Naive thymus-derived CD8-positive, alpha-beta T cell (primary cell): Measurements from ENCODE around the gene SBNO2. TPM values are rescaled to one million over a fixed set of nuclear protein-coding genes. Genes with fewer than 3 reads are reported as not detected.
"Not testable (repeated sequence)": the region's sequence is repeated elsewhere in the genome, so short reads cannot be mapped to it uniquely, and the experiment has no call there.

ENCODE experiments used
- ATAC-seq, 2 donors: fragments of 150-1000 bp; cut with Tn5 transposase in 1 of 2; sonication (Bioruptor Pico), chemical (Tn5 transposase) in 1 of 2; 1 replicate in 1 of 2; 2 replicates in 1 of 2; pipeline ENCODE4 v1.10.0; 2021; ENCODE audit warnings: mild to moderate bottlenecking in 2 of 2, moderate library complexity in 2 of 2
- POLR2A ChIA-PET: fragments of 350-600 bp; sonication (Branson Sonifier 250); formaldehyde crosslinking; loops from one replicate; lab custom pipeline; 2021; ENCODE audit warnings: antibody characterized with exemption; lab: Charles Lee
- DNase-seq, 10 donors: peaks; one replicate each; pipeline versions ENCODE4 v3.0.0 to v3.0.0-alpha.2; 2020 to 2022
- H3K27ac Mint-ChIP-seq, 10 donors: one replicate each; pipeline ENCODE4 v1.8.0; 2020 to 2022; ENCODE audit warnings: mild to moderate bottlenecking in 10 of 10, mixed read lengths in 10 of 10, moderate library complexity in 4 of 10, inconsistent platforms in 1 of 10
- H3K27me3 Mint-ChIP-seq, 5 donors: one replicate each; pipeline ENCODE4 v1.8.0; 2021 to 2022; ENCODE audit warnings: mixed read lengths in 5 of 5
- H3K36me3 Mint-ChIP-seq, 3 donors: one replicate each; pipeline ENCODE4 v1.8.0; 2020 to 2022; ENCODE audit warnings: mixed read lengths in 3 of 3, mild to moderate bottlenecking in 2 of 3, inconsistent platforms in 1 of 3
- H3K4me1 Mint-ChIP-seq, 4 donors: one replicate each; pipeline ENCODE4 v1.8.0; 2021 to 2022; ENCODE audit warnings: mixed read lengths in 4 of 4
- H3K4me3 Mint-ChIP-seq, 10 donors: one replicate each; pipeline ENCODE4 v1.8.0; 2020 to 2022; ENCODE audit warnings: mild to moderate bottlenecking in 10 of 10, mixed read lengths in 10 of 10, moderate library complexity in 6 of 10, inconsistent platforms in 1 of 10
- H3K9me3 Mint-ChIP-seq, 9 donors: one replicate each; pipeline ENCODE4 v1.8.0; 2020 to 2022; ENCODE audit warnings: mixed read lengths in 9 of 9, mild to moderate bottlenecking in 3 of 9, inconsistent platforms in 1 of 9, moderate library complexity in 1 of 9
- polyA plus RNA-seq, 3 donors: library from polyadenylated mRNA; unstranded; fragments of 300-500 nt; fragmentation: Illumina TruSeq; gene quantifications; one replicate each; pipeline ENCODE4 v1.2.3, GENCODE V29; 2021
- total RNA-seq, 8 experiments: library from RNA in 2 of 8; stranded (reverse) in 2 of 8; gene quantifications; one replicate each; pipeline ENCODE4 v1.2.3 and lab custom pipeline; 2021 to 2026

The SBNO2 gene
- total and polyA plus RNA-seq, 5 experiments from 2014 or later = 0.68 to 82.4 (median 2.3) TPM

DNA sequence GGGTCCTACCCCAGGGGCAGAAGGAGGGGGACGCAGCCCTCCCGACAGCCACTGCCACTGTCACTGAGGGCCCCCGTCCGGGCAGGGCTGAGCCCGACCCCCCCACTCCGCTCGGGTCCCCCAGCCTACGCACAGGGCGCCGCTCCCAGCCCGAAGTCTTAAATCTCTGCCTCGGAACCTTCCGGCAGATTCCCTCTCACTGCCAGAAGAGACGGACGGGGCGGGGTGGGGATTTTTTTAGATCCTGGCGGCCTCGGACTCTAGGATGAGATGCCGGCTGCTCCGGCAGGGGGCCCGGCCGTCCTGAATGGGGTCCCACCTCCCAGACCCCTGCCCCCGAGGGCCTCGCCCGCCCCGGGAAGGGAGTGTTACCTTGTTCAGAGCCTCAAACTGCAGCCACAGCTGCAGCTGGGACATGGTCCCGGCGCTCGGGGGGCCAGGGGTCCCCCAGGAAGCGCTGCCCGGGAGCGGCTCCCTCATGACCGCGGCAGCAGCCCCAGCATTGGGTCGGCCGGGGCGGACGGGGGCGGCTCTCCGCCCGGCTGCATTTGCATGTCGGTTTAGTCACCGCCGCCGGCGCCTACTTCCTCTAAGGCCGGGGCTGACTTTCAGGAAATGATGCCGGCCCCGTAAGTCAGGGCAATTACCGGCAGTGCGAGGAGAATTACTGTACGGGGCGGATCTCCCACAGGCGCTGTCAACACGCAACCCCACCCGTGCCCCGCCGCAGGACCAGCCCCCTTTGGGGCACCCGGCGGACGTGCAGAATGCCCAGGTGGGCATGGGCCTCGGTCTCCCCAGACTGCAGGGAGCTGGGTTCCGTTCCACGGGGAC lies 42.1 kb downstream of the SBNO2 start:
- Mint-ChIP-seq H3K4me1 (peaks cover 13 to 51% (median 39%) of the 10 kb centered on the region in 4 donors), H3K9me3 (no peaks in the 10 kb centered on the region), H3K27me3 (no peaks in the 10 kb centered on the region), H3K36me3 (peaks cover 0 to 5% (median 0%) of the 10 kb centered on the region in 3 donors), H3K27ac (peak overlapping the region; percentile 80 to 95 (median 92)), H3K4me3 (peak overlapping the region; percentile 75 to 86 (median 83))
- POLR2A ChIA-PET = interaction anchor here (0.6 to 1.9 kb wide), 13 partner anchors 14 to 137 kb away, joined by 3 to 9 read pairs (median 4); partner anchors contain the start of genes ARHGAP45, CIRBP, GPX4 and SBNO2
- peak; percentile 78 to 81 for ATAC-seq
- DNase-seq = peak; percentile 63 to 91 (median 79)

DNA sequence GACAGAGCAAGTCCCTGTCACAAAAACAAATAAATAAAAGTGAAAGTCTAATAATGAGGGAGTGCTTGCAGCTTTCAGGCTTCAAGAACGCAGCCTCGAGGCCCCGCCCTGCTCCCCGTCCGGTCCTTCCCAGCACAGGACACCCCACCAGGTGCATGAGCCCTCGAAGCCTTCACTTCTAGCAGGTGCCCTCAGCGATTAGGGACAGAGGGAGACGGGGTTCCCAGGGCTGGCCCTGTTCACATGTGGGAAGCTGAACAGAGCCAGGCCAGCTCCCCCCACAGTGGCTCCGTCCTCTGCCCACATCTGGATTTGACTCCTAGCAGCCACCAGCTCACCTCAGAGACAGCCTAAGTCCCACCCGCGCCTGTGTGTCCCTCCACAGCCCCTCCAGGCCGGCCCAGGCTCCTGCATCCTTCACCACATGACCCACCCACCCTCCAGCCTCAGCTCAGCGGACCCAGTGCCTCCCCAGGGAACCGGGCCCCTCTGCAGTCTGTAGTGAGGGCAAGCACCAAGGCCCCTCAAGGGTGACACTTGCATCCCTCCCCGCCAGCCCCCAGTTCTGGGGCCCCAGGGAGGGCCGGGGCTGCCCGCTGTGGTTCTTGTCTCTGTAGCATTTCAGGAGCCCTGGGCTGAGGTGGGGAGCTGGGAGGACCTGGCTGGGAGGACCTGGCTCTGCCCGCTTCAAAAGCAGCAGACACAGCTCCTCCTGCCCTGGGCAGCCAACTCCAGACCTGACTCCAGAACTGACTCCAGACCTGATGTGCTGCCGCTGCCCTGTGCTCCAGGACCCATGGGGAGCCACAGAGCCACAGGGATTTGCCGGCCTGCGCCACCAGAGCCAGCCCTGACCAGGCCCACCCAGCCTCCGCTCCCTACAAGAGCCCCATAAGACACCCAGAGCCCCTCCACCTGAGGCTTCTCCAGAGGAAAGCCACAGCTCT lies 43.0 kb downstream of the SBNO2 start:
- POLR2A ChIA-PET = interaction anchor here (0.5 to 1.9 kb wide), 17 partner anchors 13 to 138 kb away, joined by 3 to 9 read pairs (median 4); partner anchors contain the start of genes ARHGAP45, CIRBP, GPX4 and SBNO2

DNA sequence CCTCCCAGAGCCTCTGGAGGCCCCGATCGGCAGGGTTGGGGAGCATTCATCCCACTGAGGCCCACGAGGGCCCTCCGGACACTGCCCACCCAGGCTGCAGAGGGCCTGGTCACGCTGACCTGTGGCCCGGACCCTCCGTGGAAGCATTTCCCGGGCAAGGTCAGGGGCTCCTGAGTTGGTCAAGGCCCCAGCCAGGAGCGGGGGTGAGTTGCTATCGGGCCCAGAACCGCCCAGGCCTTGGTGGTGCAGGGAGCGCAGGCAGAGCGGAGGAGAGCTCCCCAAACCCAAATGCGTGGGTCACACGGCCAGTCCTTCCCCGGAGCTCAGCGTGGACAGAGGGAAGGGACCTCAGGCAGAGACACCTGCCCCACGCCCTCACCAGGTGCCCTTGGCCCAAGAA lies 44.5 kb downstream of the SBNO2 start:
- Mint-ChIP-seq H3K27me3 (no peaks in the 10 kb centered on the region), H3K9me3 (no peaks in the 10 kb centered on the region)

More for the DNA sequence above, 43.0 kb downstream of the SBNO2 start:
- DNase-seq (peak in 3 of 10 donors; percentile 24 to 37 (median 34)), ATAC-seq (no peak)
- peaks cover 0 to 9% (median 0%) of the 10 kb centered on the region in 3 donors for H3K36me3 Mint-ChIP-seq
- no peaks in the 10 kb centered on the region for H3K9me3 Mint-ChIP-seq
- peak overlapping the region; percentile 80 to 95 (median 92) for H3K27ac Mint-ChIP-seq
- H3K27me3 Mint-ChIP-seq = no peaks in the 10 kb centered on the region
- peak overlapping the region; percentile 75 to 86 (median 83) for H3K4me3 Mint-ChIP-seq
- peaks cover 8 to 47% (median 33%) of the 10 kb centered on the region in 4 donors for H3K4me1 Mint-ChIP-seq

DNA sequence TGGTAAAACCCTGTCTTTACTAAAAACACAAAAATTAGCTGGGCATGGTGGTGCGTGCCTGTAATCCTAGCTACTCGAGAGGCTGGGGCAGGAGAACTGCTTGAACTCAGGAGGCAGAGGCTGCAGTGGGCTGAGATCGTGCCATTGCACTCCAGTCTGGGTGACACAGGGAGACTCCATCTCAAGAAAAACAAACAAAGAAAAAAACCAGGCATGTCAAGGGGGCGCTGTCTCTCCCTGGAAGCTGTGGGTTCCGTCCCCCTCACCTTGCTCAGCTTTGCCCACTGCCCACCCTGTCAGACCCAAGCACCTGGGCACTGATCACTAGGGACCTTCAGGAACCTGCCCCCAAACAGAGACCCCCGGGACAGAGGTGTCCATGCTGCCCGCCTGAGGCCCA lies 45.0 kb downstream of the SBNO2 start:
- POLR2A ChIA-PET = interaction anchor here (0.6 to 1.6 kb wide), 3 partner anchors 24 to 312 kb away, joined by 3 to 4 read pairs (median 3); no protein-coding TSS in a partner anchor
- Mint-ChIP-seq H3K27ac (peak overlapping the region in 6 of 10 donors; percentile 27 to 74 (median 49)), H3K4me3 (peak overlapping the region in 2 of 10 donors; percentile 33 to 56), H3K36me3 (peaks cover 0 to 22% (median 3%) of the 10 kb centered on the region in 3 donors), H3K4me1 (peaks cover 6 to 39% (median 28%) of the 10 kb centered on the region in 4 donors)
- H3K9me3 Mint-ChIP-seq, H3K27me3 Mint-ChIP-seq, ATAC-seq, DNase-seq: not testable (repeated sequence)

More for the DNA sequence above, 44.5 kb downstream of the SBNO2 start:
- Mint-ChIP-seq H3K36me3 (peaks cover 0 to 20% (median 3%) of the 10 kb centered on the region in 3 donors), H3K4me3 (peak overlapping the region in 8 of 10 donors; percentile 36 to 86 (median 82)), H3K27ac (peak overlapping the region in 3 of 10 donors; percentile 74 to 94 (median 93)), H3K4me1 (peaks cover 6 to 44% (median 30%) of the 10 kb centered on the region in 4 donors)
- POLR2A ChIA-PET = no interaction called here
- no peak for ATAC-seq
- no peak for DNase-seq

DNA sequence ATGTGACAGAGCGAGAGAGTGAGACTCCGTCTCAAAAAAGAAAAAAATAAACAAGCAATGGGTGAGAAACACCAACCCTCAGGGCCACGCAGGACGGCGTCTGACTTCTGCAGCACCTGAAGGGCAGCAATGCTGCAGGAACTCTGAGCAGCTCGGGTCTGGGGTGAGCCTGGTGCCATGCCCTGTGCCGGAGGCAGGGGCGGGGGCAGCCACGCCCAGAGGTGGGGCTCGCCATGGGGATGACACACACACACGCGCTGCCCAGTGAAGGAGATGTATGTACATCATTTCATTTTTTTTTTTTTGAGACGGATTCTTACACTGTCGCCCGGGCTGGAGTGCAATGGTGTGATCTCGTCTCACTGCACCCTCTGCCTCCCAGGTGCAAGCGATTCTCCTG lies 46.0 kb downstream of the SBNO2 start:
- ATAC-seq (no peak), DNase-seq (no peak)
- H3K4me1 Mint-ChIP-seq = peaks cover 4 to 34% (median 21%) of the 10 kb centered on the region in 4 donors
- H3K27ac Mint-ChIP-seq = peak overlapping the region in 2 of 10 donors; percentile 24 to 84
- H3K36me3 Mint-ChIP-seq = peaks cover 0 to 22% (median 3%) of the 10 kb centered on the region in 3 donors
- peak overlapping the region in 2 of 10 donors; percentile 19 to 36 for H3K4me3 Mint-ChIP-seq
- POLR2A ChIA-PET = interaction anchor here (0.5 to 1.6 kb wide), 2 partner anchors 23 to 119 kb away, joined by 3 read pairs; no protein-coding TSS in a partner anchor
- H3K9me3 Mint-ChIP-seq = no peaks in the 10 kb centered on the region
- no peaks in the 10 kb centered on the region for H3K27me3 Mint-ChIP-seq

DNA sequence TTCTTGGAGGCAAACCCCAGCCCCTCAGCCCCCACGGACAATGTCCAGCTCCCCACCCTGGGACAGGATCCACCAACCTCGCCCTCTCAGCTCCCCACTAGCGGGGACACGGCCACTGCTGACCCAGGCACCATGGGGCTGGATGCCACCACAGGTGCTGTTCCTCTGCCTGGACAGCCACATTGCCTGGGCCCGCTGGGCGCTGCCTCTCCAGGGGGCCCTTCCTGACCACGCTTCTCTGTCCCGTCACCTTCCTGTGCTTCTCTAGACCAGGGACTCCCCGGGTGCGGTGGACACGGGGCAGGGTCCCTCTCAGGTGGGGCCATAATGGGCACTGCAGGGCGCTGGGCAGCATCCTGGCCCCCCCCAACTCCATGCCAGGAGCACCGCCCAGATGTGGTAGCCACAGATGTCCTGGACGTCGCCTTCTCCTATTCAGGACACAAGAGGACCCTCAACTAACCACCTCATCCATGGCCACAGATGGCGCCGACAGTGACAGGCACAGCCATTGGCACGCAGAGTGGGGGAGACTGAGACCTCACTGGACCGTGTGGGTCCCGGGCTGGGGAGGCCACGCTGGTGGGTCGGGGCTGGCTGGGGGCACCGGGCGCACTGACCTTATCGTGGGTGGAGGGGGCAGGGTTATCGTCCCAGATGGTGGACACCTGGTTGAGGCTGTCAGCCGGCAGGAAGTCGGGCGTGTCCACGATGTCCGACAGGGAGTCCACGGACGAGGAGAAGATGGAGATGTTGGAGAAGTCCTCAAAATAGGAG lies 46.9 kb downstream of the SBNO2 start:
- Mint-ChIP-seq H3K9me3 (no peaks in the 10 kb centered on the region), H3K4me3 (peak overlapping the region in 2 of 10 donors; percentile 34 to 36), H3K36me3 (peaks cover 0 to 25% (median 3%) of the 10 kb centered on the region in 3 donors), H3K27me3 (no peaks in the 10 kb centered on the region), H3K4me1 (peaks cover 4 to 30% (median 19%) of the 10 kb centered on the region in 4 donors), H3K27ac (no peak overlapping the region)
- DNase-seq (no peak), ATAC-seq (no peak)
- POLR2A ChIA-PET = interaction anchor here (0.8 to 1.6 kb wide), 2 partner anchors 14 to 22 kb away, joined by 3 read pairs; no protein-coding TSS in a partner anchor

DNA sequence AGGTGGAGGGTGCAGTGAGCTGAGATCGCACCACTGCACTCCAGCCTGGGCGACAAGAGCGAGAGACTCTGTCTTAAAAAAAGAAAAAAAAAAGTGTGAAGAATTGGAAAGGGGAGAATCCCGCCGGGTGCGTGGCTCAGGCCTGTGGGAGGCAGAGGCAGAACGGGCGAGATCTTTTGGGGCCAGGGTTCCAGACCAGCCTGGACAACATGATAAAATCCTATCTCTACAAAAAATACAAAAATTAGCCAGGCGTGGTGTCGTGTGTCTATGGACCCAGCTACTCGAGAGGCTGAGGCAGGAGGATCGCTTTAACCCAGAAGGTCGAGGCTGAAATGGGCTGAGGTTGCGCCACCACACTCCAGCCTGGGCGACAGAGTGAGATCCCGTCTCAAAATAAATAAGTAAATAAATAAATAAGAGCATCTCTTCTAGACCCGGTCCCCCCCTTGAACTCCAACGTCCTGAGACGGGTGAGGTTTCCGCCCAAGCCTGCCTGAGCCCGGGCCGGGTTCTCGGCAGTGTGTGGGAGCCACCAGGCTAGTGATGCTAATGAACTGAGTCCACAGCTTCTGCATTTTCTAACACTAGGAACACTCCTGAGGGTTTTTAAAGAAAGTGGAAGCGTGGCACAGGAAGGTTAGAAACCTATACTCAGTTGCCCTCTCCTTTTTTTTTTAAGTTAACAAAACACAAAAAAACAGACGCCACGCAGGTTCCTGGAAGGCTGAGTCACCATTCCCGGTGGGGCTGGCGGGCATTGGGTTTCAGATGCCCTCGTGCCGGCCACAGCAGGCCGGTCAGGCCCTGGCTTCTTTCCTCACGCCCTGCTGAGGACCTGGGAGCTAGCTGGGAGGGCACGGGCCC lies 48.2 kb downstream of the SBNO2 start:
- Mint-ChIP-seq H3K27me3 (no peaks in the 10 kb centered on the region), H3K4me3 (no peak overlapping the region), H3K9me3 (no peaks in the 10 kb centered on the region), H3K4me1 (peaks cover 2 to 27% (median 16%) of the 10 kb centered on the region in 4 donors), H3K27ac (peak overlapping the region in 3 of 10 donors; percentile 29 to 47 (median 38)), H3K36me3 (peaks cover 0 to 34% (median 3%) of the 10 kb centered on the region in 3 donors)
- POLR2A ChIA-PET = interaction anchor here (0.6 to 0.9 kb wide), 4 partner anchors 9 to 32 kb away, joined by 3 read pairs; no protein-coding TSS in a partner anchor
- DNase-seq (no peak), ATAC-seq (no peak)

DNA sequence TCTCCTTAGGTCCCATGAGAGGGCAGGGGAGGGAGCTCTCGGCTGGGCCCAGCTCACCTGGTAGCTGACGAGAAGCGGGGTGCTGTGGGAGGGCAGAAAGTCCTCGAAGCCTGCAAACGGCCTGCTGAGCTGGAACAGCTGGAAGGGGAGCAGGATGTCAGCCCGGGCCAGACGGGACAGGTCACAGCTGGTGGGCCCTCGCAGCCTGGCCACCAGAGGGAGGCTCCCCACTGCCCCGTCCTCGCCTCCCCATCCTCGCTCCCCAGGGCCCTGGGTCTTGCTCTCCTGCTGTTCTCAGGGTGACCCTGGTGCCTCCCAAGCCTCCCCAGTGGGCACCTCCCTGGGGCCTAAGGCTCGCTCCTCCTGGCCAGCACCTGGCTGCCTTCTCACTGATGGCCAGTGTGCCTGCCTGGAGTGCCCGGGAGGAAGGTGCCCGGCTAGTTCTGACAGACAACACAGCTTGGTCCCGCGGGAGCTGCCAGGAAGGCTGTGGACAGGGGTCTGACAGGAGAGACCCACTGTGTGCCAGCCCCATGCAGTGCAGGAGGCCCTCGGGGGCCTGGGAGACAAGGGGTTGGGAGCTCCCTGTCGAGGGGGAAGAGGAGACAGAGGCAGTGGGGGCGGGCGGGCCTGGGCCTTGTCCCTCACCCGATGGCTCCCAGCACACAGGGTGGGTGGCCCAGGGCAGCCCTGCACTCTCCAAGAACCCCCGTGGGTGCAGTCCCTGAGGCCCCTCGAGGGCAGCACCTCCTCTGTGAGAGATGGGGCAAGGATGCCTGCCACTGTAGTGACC lies 50.0 kb downstream of the SBNO2 start:
- POLR2A ChIA-PET = interaction anchor here (0.5 to 1.6 kb wide), 4 partner anchors 13 to 145 kb away, joined by 3 to 7 read pairs (median 3); partner anchors contain the start of genes CIRBP and GPX4
- H3K27ac Mint-ChIP-seq = no peak overlapping the region
- peaks cover 0 to 44% (median 3%) of the 10 kb centered on the region in 3 donors for H3K36me3 Mint-ChIP-seq
- no peaks in the 10 kb centered on the region for H3K9me3 Mint-ChIP-seq
- H3K4me1 Mint-ChIP-seq = peaks cover 0 to 11% (median 3%) of the 10 kb centered on the region in 4 donors
- H3K4me3 Mint-ChIP-seq = no peak overlapping the region
- DNase-seq (no peak), ATAC-seq (no peak)
- H3K27me3 Mint-ChIP-seq = no peaks in the 10 kb centered on the region

DNA sequence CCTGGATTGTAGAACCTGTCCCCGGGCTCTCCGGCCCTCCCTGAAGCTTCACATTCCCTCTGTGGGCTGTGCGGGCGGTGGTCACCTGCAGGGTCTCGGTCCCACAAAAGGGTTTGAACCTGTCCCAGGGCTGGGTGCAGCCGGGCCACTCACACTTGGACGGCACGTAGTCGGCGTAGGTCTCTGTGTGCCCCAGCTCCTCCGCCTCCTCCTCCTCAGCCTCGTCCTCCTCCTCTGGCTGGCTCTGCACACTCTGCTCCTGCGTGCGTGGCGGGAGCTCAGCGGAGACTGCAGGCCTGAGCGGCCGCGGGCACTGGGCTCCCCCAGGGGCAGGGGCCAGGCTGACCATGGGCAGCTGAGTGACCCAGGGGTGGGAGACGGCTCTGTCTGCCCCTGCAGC lies 50.7 kb downstream of the SBNO2 start:
- DNase-seq (no peak), ATAC-seq (no peak)
- Mint-ChIP-seq H3K4me1 (peaks cover 0 to 9% (median 3%) of the 10 kb centered on the region in 4 donors), H3K27ac (no peak overlapping the region), H3K36me3 (peaks cover 0 to 51% (median 3%) of the 10 kb centered on the region in 3 donors), H3K27me3 (no peaks in the 10 kb centered on the region), H3K4me3 (no peak overlapping the region), H3K9me3 (no peaks in the 10 kb centered on the region)
- POLR2A ChIA-PET = interaction anchor here (0.5 to 1.6 kb wide), 4 partner anchors 12 to 146 kb away, joined by 3 to 7 read pairs (median 3); partner anchors contain the start of genes CIRBP and GPX4
